Measurements from ENCODE around the gene ABCA4.

Gene ABCA4

GRCh38 chr1:94083681-94084080, 37.3 kb downstream of the ABCA4 start:
- TF ChIP-seq RAD21 (IDR thresholded peaks at IDR 0.05; ENCODE audit: low read depth) (no peak), EP300 (IDR thresholded peaks at IDR 0.05; ENCODE audit: borderline replicate concordance) (no peak), CREB1 (IDR thresholded peaks at IDR 0.05; ENCODE audit: low read depth) (no peak), NFIC (IDR thresholded peaks at IDR 0.05) (no peak), TEAD4 (IDR thresholded peaks at IDR 0.05) (no peak)
- TF ChIP-seq, protein P1, sequence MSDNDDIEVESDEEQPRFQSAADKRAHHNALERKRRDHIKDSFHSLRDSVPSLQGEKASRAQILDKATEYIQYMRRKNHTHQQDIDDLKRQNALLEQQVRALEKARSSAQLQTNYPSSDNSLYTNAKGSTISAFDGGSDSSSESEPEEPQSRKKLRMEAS (IDR thresholded peaks at IDR 0.05) = no peak

- no peak for TF ChIP-seq EP300 (IDR thresholded peaks at IDR 0.05; ENCODE audit: borderline replicate concordance)
- no peak for TF ChIP-seq FOXM1 (IDR thresholded peaks at IDR 0.05; ENCODE audit: borderline replicate concordance, low read depth)
- no peak for TF ChIP-seq TAF1 (IDR thresholded peaks at IDR 0.05; ENCODE audit: low read depth)
- no peak for TF ChIP-seq TEAD4 (IDR thresholded peaks at IDR 0.05)
- no peak for TF ChIP-seq NFIC (IDR thresholded peaks at IDR 0.05)
- no peak for TF ChIP-seq RAD21 (IDR thresholded peaks at IDR 0.05; ENCODE audit: low read depth)
- TF ChIP-seq, protein P1 (IDR thresholded peaks at IDR 0.05) = no peak
- no peak for TF ChIP-seq EGR1 (IDR thresholded peaks at IDR 0.05)
- no peak for TF ChIP-seq YY1 (IDR thresholded peaks at IDR 0.05; ENCODE audit: low read depth)
- no peak for TF ChIP-seq CEBPB (IDR thresholded peaks at IDR 0.05)
- TF ChIP-seq ZBTB7A (IDR thresholded peaks at IDR 0.05; ENCODE audit: low read depth) = no peak
- TF ChIP-seq TCF12 (IDR thresholded peaks at IDR 0.05; ENCODE audit: low read depth) = no peak
- TF ChIP-seq CREB1 (IDR thresholded peaks at IDR 0.05; ENCODE audit: low read depth) = no peak
- TF ChIP-seq USF1 (IDR thresholded peaks at IDR 0.05) = no peak
- TF ChIP-seq REST (IDR thresholded peaks at IDR 0.05; ENCODE audit: low read depth) = no peak
Measured at GRCh38 chr1:94081566-94082344, 39.2 kb downstream of the ABCA4 start.

DNA sequence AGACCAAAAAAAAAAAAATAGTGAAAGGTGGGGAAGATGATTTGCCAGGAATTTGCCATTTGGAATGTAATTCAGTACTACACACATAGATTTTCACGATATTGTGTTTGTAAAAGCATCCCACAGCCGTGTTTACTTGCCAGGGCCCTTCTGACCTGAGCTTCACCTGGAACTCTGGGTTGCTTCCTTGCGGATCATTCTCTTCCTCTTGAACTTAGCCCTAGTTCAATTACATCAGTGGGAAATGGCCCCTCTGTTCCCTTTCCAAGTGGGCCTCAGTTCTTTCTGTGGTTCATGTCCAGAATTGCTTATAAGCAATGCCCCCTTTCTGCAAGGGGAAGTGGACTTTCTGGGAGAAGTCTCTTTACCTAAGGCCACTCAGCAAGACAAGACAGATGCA, 41.0 kb downstream of the ABCA4 start:
- TF ChIP-seq USF1 (IDR thresholded peaks at IDR 0.05) (no peak), EGR1 (IDR thresholded peaks at IDR 0.05) (no peak), TAF1 (IDR thresholded peaks at IDR 0.05; ENCODE audit: low read depth) (no peak), ZBTB7A (IDR thresholded peaks at IDR 0.05; ENCODE audit: low read depth) (no peak), TCF12 (IDR thresholded peaks at IDR 0.05; ENCODE audit: low read depth) (no peak), EP300 (IDR thresholded peaks at IDR 0.05; ENCODE audit: borderline replicate concordance) (no peak), YY1 (IDR thresholded peaks at IDR 0.05; ENCODE audit: low read depth) (no peak)

GRCh38 chr1:94079080-94079940, 41.6 kb downstream of the ABCA4 start:
- TF ChIP-seq RAD21 (IDR thresholded peaks at IDR 0.05; ENCODE audit: low read depth) (no peak), TEAD4 (IDR thresholded peaks at IDR 0.05) (peak; percentile 78), EP300 (IDR thresholded peaks at IDR 0.05; ENCODE audit: borderline replicate concordance) (peak; percentile 62; the same call in 1 of the 2 replicates), TCF12 (IDR thresholded peaks at IDR 0.05; ENCODE audit: low read depth) (0 out of 2 replicates have a peak, but pooled peaks have one; percentile 36)

- TF ChIP-seq TEAD4 (IDR thresholded peaks at IDR 0.05) (no peak), TAF1 (IDR thresholded peaks at IDR 0.05; ENCODE audit: low read depth) (no peak), YY1 (IDR thresholded peaks at IDR 0.05; ENCODE audit: low read depth) (no peak), CEBPB (IDR thresholded peaks at IDR 0.05) (no peak), FOXM1 (IDR thresholded peaks at IDR 0.05; ENCODE audit: borderline replicate concordance, low read depth) (no peak), REST (IDR thresholded peaks at IDR 0.05; ENCODE audit: low read depth) (no peak), CREB1 (IDR thresholded peaks at IDR 0.05; ENCODE audit: low read depth) (no peak), RAD21 (IDR thresholded peaks at IDR 0.05; ENCODE audit: low read depth) (no peak), EGR1 (IDR thresholded peaks at IDR 0.05) (no peak), EP300 (IDR thresholded peaks at IDR 0.05; ENCODE audit: borderline replicate concordance) (no peak), TCF12 (IDR thresholded peaks at IDR 0.05; ENCODE audit: low read depth) (no peak), ZBTB7A (IDR thresholded peaks at IDR 0.05; ENCODE audit: low read depth) (no peak), USF1 (IDR thresholded peaks at IDR 0.05) (no peak), NFIC (IDR thresholded peaks at IDR 0.05) (no peak)
- TF ChIP-seq, protein P1 (IDR thresholded peaks at IDR 0.05) = no peak
Measured at GRCh38 chr1:94072840-94073522, 48.0 kb downstream of the ABCA4 start.
